Thyroid gland (tissue), 4 donors: ENCODE measurements around the gene GCSAML.

Source experiments
- CTCF ChIP-seq, 6 experiments: fragments of 200-600 bp in 3 of 6; fragments of 450-650 bp in 3 of 6; sonication (generic) in 3 of 6; IDR thresholded peaks; one replicate each; pipeline ENCODE4 v1.5.1; 2016 to 2019; ENCODE audit warnings: antibody characterized with exemption in 6 of 6, mild to moderate bottlenecking in 2 of 6, inconsistent platforms in 1 of 6, moderate library complexity in 1 of 6
- POLR2A ChIP-seq, 2 donors: fragments of 450-650 bp; IDR thresholded peaks; one replicate each; pipeline ENCODE4 v1.6.1; 2017; ENCODE audit warnings: antibody characterized with exemption in 2 of 2, mild to moderate bottlenecking in 2 of 2, moderate library complexity in 1 of 2

- TF ChIP-seq CTCF (IDR thresholded peaks at IDR 0.05) (no peak), POLR2A (IDR thresholded peaks at IDR 0.05) (no peak)
Measured at GRCh38 chr1:247562198-247562597, 13.3 kb downstream of the GCSAML start.
